Ishikawa (cell line): Measurements from ENCODE around the gene PIGP.

Experiments used
- CREB1 ChIP-seq: IDR thresholded peaks from 2 replicates; pipeline ENCODE4 v1.6.1; 2012; ENCODE audit warnings: low read depth
- EP300 ChIP-seq: IDR thresholded peaks from 2 replicates; pipeline ENCODE4 v1.6.1; 2012; ENCODE audit warnings: borderline replicate concordance

DNA sequence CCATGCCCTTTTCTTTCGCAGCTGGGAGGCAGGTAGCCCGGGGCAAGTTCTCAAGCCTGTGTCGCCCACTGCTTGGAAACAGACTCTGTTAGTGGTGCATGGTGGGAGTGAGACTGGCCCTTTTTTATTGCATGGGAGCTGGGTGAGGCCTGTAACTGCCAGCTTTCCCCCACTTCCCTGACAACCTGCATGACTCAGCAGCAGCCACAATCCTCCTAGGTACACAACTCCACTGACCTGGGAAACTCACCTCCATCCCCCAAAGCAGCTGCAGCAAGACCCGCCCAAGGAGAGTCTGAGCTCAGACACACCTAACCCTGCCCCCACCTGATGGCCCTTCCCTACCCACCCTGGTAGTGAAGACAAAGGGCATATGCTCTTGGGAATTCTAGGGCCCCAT lies 25.8 kb downstream of the PIGP start:
- no peak for TF ChIP-seq CREB1
- TF ChIP-seq EP300 = no peak
